ENCODE measurements around the gene FITM2.

- TF ChIP-seq POLR2A (IDR thresholded peaks at IDR 0.05) = no peak
- TF ChIP-seq, protein P1, sequence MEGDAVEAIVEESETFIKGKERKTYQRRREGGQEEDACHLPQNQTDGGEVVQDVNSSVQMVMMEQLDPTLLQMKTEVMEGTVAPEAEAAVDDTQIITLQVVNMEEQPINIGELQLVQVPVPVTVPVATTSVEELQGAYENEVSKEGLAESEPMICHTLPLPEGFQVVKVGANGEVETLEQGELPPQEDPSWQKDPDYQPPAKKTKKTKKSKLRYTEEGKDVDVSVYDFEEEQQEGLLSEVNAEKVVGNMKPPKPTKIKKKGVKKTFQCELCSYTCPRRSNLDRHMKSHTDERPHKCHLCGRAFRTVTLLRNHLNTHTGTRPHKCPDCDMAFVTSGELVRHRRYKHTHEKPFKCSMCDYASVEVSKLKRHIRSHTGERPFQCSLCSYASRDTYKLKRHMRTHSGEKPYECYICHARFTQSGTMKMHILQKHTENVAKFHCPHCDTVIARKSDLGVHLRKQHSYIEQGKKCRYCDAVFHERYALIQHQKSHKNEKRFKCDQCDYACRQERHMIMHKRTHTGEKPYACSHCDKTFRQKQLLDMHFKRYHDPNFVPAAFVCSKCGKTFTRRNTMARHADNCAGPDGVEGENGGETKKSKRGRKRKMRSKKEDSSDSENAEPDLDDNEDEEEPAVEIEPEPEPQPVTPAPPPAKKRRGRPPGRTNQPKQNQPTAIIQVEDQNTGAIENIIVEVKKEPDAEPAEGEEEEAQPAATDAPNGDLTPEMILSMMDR (IDR thresholded peaks at IDR 0.05) = no peak
Measured at GRCh38 chr20:44291754-44292153, 19.2 kb downstream of the FITM2 start.
